Measurements from ENCODE around the gene TNFSF11.

GRCh38 chr13:42644841-42645240 is 70.9 kb downstream of the TNFSF11 start:
- TF ChIP-seq, protein P1, sequence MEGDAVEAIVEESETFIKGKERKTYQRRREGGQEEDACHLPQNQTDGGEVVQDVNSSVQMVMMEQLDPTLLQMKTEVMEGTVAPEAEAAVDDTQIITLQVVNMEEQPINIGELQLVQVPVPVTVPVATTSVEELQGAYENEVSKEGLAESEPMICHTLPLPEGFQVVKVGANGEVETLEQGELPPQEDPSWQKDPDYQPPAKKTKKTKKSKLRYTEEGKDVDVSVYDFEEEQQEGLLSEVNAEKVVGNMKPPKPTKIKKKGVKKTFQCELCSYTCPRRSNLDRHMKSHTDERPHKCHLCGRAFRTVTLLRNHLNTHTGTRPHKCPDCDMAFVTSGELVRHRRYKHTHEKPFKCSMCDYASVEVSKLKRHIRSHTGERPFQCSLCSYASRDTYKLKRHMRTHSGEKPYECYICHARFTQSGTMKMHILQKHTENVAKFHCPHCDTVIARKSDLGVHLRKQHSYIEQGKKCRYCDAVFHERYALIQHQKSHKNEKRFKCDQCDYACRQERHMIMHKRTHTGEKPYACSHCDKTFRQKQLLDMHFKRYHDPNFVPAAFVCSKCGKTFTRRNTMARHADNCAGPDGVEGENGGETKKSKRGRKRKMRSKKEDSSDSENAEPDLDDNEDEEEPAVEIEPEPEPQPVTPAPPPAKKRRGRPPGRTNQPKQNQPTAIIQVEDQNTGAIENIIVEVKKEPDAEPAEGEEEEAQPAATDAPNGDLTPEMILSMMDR (IDR thresholded peaks at IDR 0.05) = no peak
- TF ChIP-seq POLR2A (IDR thresholded peaks at IDR 0.05) = no peak

All from Peyer's patch (tissue), 4 donors.